ENCODE results near the gene RFX7.

RFX7 gene

GRCh38 chr15:56244038-56244810 is 545 bp upstream of the RFX7 start:
- DNase-seq = peak; percentile 64

- DNase-seq = no peak
These were observed 1.0 kb downstream of the RFX7 start for GRCh38 chr15:56242576-56243162.

- DNase-seq = no peak
These were observed 2.1 kb downstream of the RFX7 start for GRCh38 chr15:56241374-56242105.

- DNase-seq = no peak
These were observed 3.3 kb downstream of the RFX7 start for GRCh38 chr15:56240390-56240789.

- no peak for DNase-seq
These were observed 7.5 kb downstream of the RFX7 start for GRCh38 chr15:56236197-56236596.

- DNase-seq = no peak
These were observed 8.9 kb downstream of the RFX7 start for GRCh38 chr15:56234804-56235203.

GRCh38 chr15:56233549-56233948 is 10.1 kb downstream of the RFX7 start:
- no peak for DNase-seq

- no peak for DNase-seq
These were observed 11.6 kb downstream of the RFX7 start for GRCh38 chr15:56232058-56232457.

- DNase-seq = no peak
These were observed 14.8 kb downstream of the RFX7 start for GRCh38 chr15:56228854-56229253.

- no peak for DNase-seq
These were observed 15.3 kb downstream of the RFX7 start for GRCh38 chr15:56228352-56228751.

- DNase-seq = no peak
These were observed 15.9 kb downstream of the RFX7 start for GRCh38 chr15:56227780-56228179.

- DNase-seq = no peak
These were observed 16.4 kb downstream of the RFX7 start for GRCh38 chr15:56227306-56227705.

- no peak for DNase-seq
These were observed 18.2 kb downstream of the RFX7 start for GRCh38 chr15:56225520-56225919.

GRCh38 chr15:56222302-56222701 is 21.4 kb downstream of the RFX7 start:
- no peak for DNase-seq

GRCh38 chr15:56217341-56217740 is 26.3 kb downstream of the RFX7 start:
- no peak for DNase-seq

- no peak for DNase-seq
These were observed 27.9 kb downstream of the RFX7 start for GRCh38 chr15:56215769-56216168.

- no peak for DNase-seq
These were observed 31.6 kb downstream of the RFX7 start for GRCh38 chr15:56211960-56212550.

GRCh38 chr15:56211064-56211463 is 32.6 kb downstream of the RFX7 start:
- no peak for DNase-seq

- no peak for DNase-seq
These were observed 35.0 kb downstream of the RFX7 start for GRCh38 chr15:56208641-56209155.

- no peak for DNase-seq
These were observed 35.5 kb downstream of the RFX7 start for GRCh38 chr15:56208185-56208584.

- DNase-seq = peak; percentile 10
These were observed 36.0 kb downstream of the RFX7 start for GRCh38 chr15:56207711-56208110.

- DNase-seq = no peak
These were observed 36.6 kb downstream of the RFX7 start for GRCh38 chr15:56207092-56207491.
